Stimulated activated CD4-positive, alpha-beta T cell treated with anti-CD3 and anti-CD28 coated beads, Interleukin-15, amount 100 ng/mL, for 48 hours (primary cell): ENCODE measurements around the gene BRD7.

ENCODE experiments used
- DNase-seq, 2 donors: peaks; one replicate each; pipeline ENCODE4 v3.0.0-alpha.2; 2020; ENCODE audit warnings: low read depth in 2 of 2

BRD7 gene

GRCh38 chr16:50322333-50322732, 46.5 kb downstream of the BRD7 start:
- no peak for DNase-seq

- no peak for DNase-seq
Measured at GRCh38 chr16:50320310-50320709, 48.5 kb downstream of the BRD7 start.

- DNase-seq: no peak
Measured at GRCh38 chr16:50318796-50319578, 49.8 kb downstream of the BRD7 start.

- no peak for DNase-seq
Measured at GRCh38 chr16:50316848-50317630, 51.7 kb downstream of the BRD7 start.

- no peak for DNase-seq
Measured at GRCh38 chr16:50316102-50316847, 52.5 kb downstream of the BRD7 start.

- no peak for DNase-seq
Measured at GRCh38 chr16:50315346-50315997, 53.3 kb downstream of the BRD7 start.

GRCh38 chr16:50314665-50315064, 54.1 kb downstream of the BRD7 start:
- no peak for DNase-seq

GRCh38 chr16:50313596-50314478, 55.0 kb downstream of the BRD7 start:
- DNase-seq: peak in 1 of 2 donors; percentile 37

- DNase-seq: no peak
Measured at GRCh38 chr16:50311891-50312501, 56.8 kb downstream of the BRD7 start.

GRCh38 chr16:50311134-50311528, 57.7 kb downstream of the BRD7 start:
- no peak for DNase-seq

- no peak for DNase-seq
Measured at GRCh38 chr16:50310308-50311133, 58.3 kb downstream of the BRD7 start.

- DNase-seq: no peak
Measured at GRCh38 chr16:50309527-50310307, 59.1 kb downstream of the BRD7 start.

GRCh38 chr16:50309156-50309526, 59.6 kb downstream of the BRD7 start:
- DNase-seq: no peak

- no peak for DNase-seq
Measured at GRCh38 chr16:50308237-50308965, 60.4 kb downstream of the BRD7 start.

GRCh38 chr16:50306287-50306686, 62.5 kb downstream of the BRD7 start:
- DNase-seq: no peak

GRCh38 chr16:50305441-50306061, 63.2 kb downstream of the BRD7 start:
- no peak for DNase-seq
